Thoracic aorta (tissue), 2 donors: ENCODE measurements around the gene CENPH. TPM values are rescaled to one million over a fixed set of nuclear protein-coding genes. Genes with fewer than 3 reads are reported as not detected.
"Not testable (repeated sequence)": the region's sequence is repeated elsewhere in the genome, so short reads cannot be mapped to it uniquely, and the experiment has no call there.

Source experiments
- ATAC-seq: fragments of 150-250 bp; one replicate; pipeline ENCODE4 v1.8.0; 2017; ENCODE audit warnings: low read depth; ENCODE audit not compliant: insufficient number of reproducible peaks, low FRiP score
- DNase-seq: peaks from one replicate; pipeline ENCODE4 v3.0.0-alpha.2; 2020; ENCODE audit warnings: low spot score
- H3K27ac ChIP-seq, 2 donors: fragments of 200-600 bp; sonication (generic); 1 replicate in 1 of 2; 2 replicates in 1 of 2; pipeline ENCODE4 v1.5.1; 2016; ENCODE audit warnings: mild to moderate bottlenecking in 2 of 2, moderate library complexity in 2 of 2
- H3K27me3 ChIP-seq: fragments of 200-600 bp; sonication (generic); replicated peaks from 2 replicates; pipeline ENCODE4 v1.6.0; 2016; ENCODE audit warnings: mild to moderate bottlenecking; ENCODE audit not compliant: insufficient read depth
- H3K36me3 ChIP-seq: fragments of 200-600 bp; sonication (generic); one replicate; pipeline ENCODE4 v1.5.1; 2016
- H3K4me1 ChIP-seq, 2 donors: fragments of 200-600 bp; sonication (generic); 1 replicate in 1 of 2; 2 replicates in 1 of 2; pipeline versions ENCODE4 v1.5.1 to v1.6.0; 2016; ENCODE audit warnings: low read depth in 2 of 2, mild to moderate bottlenecking in 1 of 2; ENCODE audit not compliant: control insufficient read depth in 1 of 2
- H3K4me3 ChIP-seq: fragments of 200-600 bp; sonication (generic); 2 replicates; pipeline ENCODE4 v1.5.1; 2016; ENCODE audit warnings: mild to moderate bottlenecking
- H3K9me3 ChIP-seq: fragments of 200-600 bp; sonication (generic); 2 replicates; pipeline ENCODE4 v1.5.1; 2016
- total RNA-seq, 2 donors: library from RNA; depleted of rRNA; stranded (reverse); fragments of >200 nt; gene quantifications; one replicate each; pipeline versions ENCODE4 v1.1.0 to v1.2.3, GENCODE V29; 2016
- TF ChIP-seq, protein P1 (sequence below): fragments of 200-600 bp; sonication (generic); IDR thresholded peaks from one replicate; pipeline ENCODE4 v1.5.1; 2019; ENCODE audit warnings: antibody characterized with exemption

CENPH gene, protein sequence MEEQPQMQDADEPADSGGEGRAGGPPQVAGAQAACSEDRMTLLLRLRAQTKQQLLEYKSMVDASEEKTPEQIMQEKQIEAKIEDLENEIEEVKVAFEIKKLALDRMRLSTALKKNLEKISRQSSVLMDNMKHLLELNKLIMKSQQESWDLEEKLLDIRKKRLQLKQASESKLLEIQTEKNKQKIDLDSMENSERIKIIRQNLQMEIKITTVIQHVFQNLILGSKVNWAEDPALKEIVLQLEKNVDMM
- 1 to 10 TPM; 1.3 to 1.8 TPM for total RNA-seq

DNA sequence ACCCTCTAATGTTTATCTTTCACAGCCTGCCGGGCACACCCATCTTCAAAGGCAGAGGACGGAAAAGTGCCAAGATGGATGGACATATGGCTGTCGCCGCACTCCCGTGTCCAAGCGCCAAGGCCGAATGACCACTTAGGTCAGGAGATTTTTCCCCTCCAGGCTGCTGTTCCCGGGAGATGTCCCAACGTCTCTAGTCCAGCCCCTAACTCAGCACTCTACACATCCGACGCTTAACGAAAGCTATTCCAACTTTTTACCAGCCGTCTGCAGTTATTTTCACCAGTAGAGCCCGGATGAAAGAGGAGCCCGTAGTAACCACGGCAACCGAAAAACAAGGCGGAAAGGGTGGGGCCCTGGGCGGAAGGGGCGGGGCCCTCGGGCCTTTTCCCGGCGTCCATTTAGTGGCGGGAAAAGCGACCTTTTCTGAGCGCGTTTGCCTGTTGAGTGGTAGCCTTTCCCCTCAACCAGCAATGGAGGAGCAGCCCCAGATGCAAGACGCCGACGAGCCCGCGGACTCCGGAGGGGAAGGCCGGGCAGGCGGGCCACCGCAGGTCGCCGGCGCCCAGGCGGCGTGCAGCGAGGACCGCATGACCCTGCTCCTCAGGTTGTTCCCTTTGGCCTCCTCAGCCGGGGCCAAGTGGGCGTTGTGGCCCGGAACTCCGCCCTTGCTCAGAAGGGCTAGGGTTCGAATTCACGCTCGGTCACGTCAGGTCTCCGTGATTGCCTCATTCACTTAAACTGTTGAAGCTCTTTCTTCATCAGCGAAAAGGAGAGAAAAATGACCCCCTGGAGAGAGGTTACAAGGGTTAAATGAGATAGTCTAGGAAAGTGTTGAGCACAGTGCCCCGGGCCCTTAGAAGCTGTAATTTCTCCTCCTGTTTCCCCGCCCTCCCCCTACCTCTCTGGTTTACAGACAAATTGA, at the start of gene CENPH:
TSS of gene CENPH (plus strand) at position 422 of the 925 bp plus-strand sequence. CDS start at position 474, 52 bp downstream.
- peak; percentile 68 for DNase-seq
- Histone ChIP-seq H3K27me3 (no peaks in the 10 kb centered on the region), H3K36me3 (no peaks in the 10 kb centered on the region), H3K9me3 (no peaks in the 10 kb centered on the region), H3K27ac (peak within 1 kb of the TSS; percentile 64 to 66), H3K4me1 (peaks cover 7 to 14% of the 10 kb centered on the region in 2 donors), H3K4me3 (peak within 1 kb of the TSS; percentile 81)
- TF ChIP-seq, protein P1, sequence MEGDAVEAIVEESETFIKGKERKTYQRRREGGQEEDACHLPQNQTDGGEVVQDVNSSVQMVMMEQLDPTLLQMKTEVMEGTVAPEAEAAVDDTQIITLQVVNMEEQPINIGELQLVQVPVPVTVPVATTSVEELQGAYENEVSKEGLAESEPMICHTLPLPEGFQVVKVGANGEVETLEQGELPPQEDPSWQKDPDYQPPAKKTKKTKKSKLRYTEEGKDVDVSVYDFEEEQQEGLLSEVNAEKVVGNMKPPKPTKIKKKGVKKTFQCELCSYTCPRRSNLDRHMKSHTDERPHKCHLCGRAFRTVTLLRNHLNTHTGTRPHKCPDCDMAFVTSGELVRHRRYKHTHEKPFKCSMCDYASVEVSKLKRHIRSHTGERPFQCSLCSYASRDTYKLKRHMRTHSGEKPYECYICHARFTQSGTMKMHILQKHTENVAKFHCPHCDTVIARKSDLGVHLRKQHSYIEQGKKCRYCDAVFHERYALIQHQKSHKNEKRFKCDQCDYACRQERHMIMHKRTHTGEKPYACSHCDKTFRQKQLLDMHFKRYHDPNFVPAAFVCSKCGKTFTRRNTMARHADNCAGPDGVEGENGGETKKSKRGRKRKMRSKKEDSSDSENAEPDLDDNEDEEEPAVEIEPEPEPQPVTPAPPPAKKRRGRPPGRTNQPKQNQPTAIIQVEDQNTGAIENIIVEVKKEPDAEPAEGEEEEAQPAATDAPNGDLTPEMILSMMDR = no peak
- ATAC-seq = peak; percentile 95

DNA sequence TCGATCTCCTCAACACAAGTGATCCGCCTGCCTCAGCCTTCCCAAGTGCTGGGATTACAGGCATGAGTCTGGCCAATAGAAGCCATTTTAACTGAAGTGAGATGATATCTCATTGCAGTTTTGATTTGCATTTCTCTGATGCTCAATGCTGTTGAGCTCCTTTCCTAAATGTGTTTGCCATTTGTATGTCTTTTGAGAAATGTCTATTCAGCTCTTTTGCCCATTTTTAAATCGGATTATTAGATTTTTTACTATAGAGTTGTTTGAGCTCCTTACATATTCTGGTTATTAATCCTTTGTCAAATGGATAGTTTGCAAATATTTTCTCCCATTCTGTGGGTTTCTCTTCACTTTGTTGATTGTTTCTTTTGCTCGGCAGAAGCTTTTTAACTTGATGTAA, 49.1 kb upstream of the CENPH start:
- ATAC-seq, H3K9me3 ChIP-seq, H3K36me3 ChIP-seq, H3K27ac ChIP-seq, H3K4me1 ChIP-seq, H3K27me3 ChIP-seq, H3K4me3 ChIP-seq, DNase-seq: not testable (repeated sequence)

DNA sequence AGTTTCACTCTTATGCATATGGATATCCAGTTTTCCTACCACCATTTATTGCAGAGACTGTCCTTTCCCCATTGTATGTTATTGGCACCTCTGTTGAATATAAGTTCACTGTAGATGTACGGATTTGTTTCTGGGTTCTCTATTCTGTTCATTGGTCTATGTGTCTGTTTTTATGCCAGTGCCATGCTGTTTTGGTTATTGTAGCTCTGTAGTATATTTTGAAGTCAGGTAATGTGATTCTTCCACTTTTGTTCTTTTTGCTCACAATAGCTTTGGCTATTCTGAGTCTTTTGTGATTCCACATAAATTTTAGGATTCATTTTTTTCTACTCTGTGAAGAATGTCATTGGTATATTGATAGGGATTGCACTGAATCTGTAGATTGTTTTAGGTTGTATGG, 48.6 kb upstream of the CENPH start:
- Histone ChIP-seq H3K4me1 (no peaks in the 10 kb centered on the region), H3K27me3 (no peaks in the 10 kb centered on the region), H3K9me3 (no peaks in the 10 kb centered on the region), H3K36me3 (no peaks in the 10 kb centered on the region), H3K4me3 (no peak overlapping the region), H3K27ac (no peak overlapping the region)
- ATAC-seq = no peak
- DNase-seq = no peak
- TF ChIP-seq, protein P1 = no peak

DNA sequence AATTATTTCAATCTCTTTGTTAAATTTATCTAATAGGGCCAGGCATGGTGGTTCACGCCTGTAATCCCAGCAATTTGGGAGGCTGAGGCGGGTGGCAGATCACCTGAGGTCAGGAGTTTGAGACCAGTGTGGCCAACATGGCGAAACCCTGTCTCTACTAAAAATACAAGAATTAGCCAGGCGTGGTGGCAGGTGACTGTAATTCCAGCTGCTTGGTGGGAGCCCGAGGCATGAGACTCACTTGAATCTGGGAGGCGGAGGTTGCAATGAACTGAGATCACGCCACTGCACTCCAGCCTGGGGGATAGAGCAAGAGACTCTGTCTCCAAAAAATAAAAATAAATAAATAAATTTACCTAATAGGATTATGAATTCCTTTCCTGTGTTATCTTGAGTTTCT, 40.8 kb upstream of the CENPH start:
- DNase-seq, H3K4me1 ChIP-seq, ATAC-seq, H3K4me3 ChIP-seq, H3K27me3 ChIP-seq, H3K9me3 ChIP-seq, H3K27ac ChIP-seq, H3K36me3 ChIP-seq: not testable (repeated sequence)

DNA sequence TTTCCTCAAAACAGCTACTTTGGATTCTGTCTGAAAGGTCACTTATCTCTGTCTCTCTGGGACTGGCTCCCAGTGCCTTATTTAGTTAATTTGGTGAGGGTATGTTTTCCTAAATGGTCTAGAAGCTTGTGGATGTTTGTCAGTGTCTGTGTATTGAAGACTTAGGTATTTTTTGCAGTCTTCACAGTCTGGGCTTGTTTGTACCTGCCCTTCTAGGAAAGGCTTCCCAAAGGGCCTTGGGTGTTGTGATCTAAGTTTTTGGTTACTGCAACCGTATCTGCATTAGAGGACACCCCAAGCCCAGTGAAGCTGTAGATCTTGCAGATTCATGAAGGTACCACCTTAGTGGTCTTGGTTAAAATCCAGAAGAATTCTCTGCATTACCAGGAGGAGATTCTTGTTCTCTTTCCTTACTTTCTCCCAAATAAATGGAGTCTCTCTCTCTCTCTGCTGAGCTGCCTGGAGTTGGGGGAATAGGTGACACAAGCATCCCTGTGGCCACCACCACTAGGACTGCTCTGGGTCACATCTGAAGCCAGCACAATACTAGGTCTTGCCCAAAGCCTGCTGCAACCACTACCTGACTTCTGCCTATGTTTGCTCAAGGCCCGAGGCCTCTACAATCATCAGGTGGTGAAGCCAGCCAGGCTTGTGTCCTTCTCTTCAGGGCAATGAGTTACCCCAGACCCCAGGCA, 40.3 kb upstream of the CENPH start:
- Histone ChIP-seq H3K27me3 (no peaks in the 10 kb centered on the region), H3K9me3 (no peaks in the 10 kb centered on the region), H3K4me3 (no peak overlapping the region), H3K4me1 (no peaks in the 10 kb centered on the region), H3K36me3 (no peaks in the 10 kb centered on the region), H3K27ac (no peak overlapping the region)
- TF ChIP-seq, protein P1 = no peak
- ATAC-seq (no peak), DNase-seq (no peak)

DNA sequence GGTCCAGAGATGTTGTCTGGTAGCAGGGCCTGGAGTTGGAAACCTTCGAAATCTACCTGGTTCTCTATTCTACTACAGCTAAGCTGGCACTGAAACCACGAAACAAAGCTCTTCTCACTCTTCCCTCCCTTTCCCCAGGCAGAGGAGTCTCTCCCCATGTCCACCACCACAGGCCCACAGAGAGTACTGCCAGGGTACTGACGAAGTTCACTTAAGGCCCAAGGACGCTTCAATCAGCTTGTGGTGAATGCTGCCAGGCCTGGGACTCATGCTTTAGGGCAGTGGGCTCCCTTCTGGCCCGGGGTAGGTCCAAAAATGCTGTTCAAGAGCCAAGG, 39.7 kb upstream of the CENPH start:
- ATAC-seq = no peak
- Histone ChIP-seq H3K27ac (no peak overlapping the region), H3K4me1 (no peaks in the 10 kb centered on the region), H3K4me3 (no peak overlapping the region), H3K9me3 (no peaks in the 10 kb centered on the region), H3K36me3 (no peaks in the 10 kb centered on the region), H3K27me3 (no peaks in the 10 kb centered on the region)
- no peak for DNase-seq
- TF ChIP-seq, protein P1 = no peak
